H1 (cell line): Measurements from ENCODE around the gene PPEF2. TPM values are rescaled to one million over a fixed set of nuclear protein-coding genes. Genes with fewer than 3 reads are reported as not detected.

Experiments used
- CTCF ChIA-PET: fragments of 300-600 bp; sonication (Branson Sonifier 250); formaldehyde crosslinking; loops from one replicate; lab custom pipeline; 2021; ENCODE audit not compliant: partially characterized antibody; lab: Charles Lee
- POLR2A ChIA-PET: fragments of 300-600 bp; sonication (Branson Sonifier 250); formaldehyde crosslinking; loops from one replicate; lab custom pipeline; 2021; ENCODE audit warnings: inconsistent platforms; ENCODE audit not compliant: partially characterized antibody; lab: Charles Lee
- DNase-seq, 2 experiments: peaks; one replicate each; pipeline versions ENCODE4 v3.0.0 to v3.0.0-alpha.2; 2010 to 2022; ENCODE audit warnings: low spot score in 2 of 2, low read depth in 1 of 2, mixed read lengths in 1 of 2
- FAIRE-seq: peaks from 2 replicates; lab custom pipeline; 2011; peaks lifted over from hg19 to GRCh38; lab: Jason Lieb, UNC
- H2AFZ ChIP-seq: 2 replicates; pipeline ENCODE4 v1.8.1; 2012; ENCODE audit warnings: low read length, inconsistent platforms
- H2AK5ac ChIP-seq: 2 replicates; pipeline ENCODE4 v1.6.1; 2013; ENCODE audit warnings: low read depth, low read length
- H2BK120ac ChIP-seq: replicated peaks from 2 replicates; pipeline ENCODE3; 2013; ENCODE audit warnings: low read depth, low read length, inconsistent platforms
- H2BK12ac ChIP-seq: 2 replicates; pipeline ENCODE4 v1.6.1; 2013; ENCODE audit warnings: low read depth, low read length
- H2BK15ac ChIP-seq: 2 replicates; pipeline ENCODE4 v1.6.1; 2013; ENCODE audit warnings: low read length
- H2BK20ac ChIP-seq: 2 replicates; pipeline ENCODE4 v1.6.1; 2013; ENCODE audit warnings: low read length
- H2BK5ac ChIP-seq: 2 replicates; pipeline ENCODE4 v1.6.1; 2013; ENCODE audit warnings: low read depth, low read length
- H3K14ac ChIP-seq: 2 replicates; pipeline ENCODE4 v1.6.1; 2013; ENCODE audit warnings: inconsistent platforms; ENCODE audit not compliant: insufficient read length
- H3K18ac ChIP-seq: 2 replicates; pipeline ENCODE4 v1.6.1; 2013; ENCODE audit warnings: low read length; ENCODE audit errors: extremely low read depth
- H3K23ac ChIP-seq: 2 replicates; pipeline ENCODE4 v1.6.1; 2013; ENCODE audit warnings: inconsistent platforms; ENCODE audit not compliant: insufficient read length
- H3K23me2 ChIP-seq: 2 replicates; pipeline ENCODE4 v1.6.1; 2013; ENCODE audit warnings: low read depth, low read length
- H3K27ac ChIP-seq: 2 replicates; pipeline ENCODE4 v1.6.1; 2011; ENCODE audit warnings: low read depth, low read length, inconsistent platforms
- H3K27me3 ChIP-seq, 4 experiments: replicated peaks in 1 of 4; 1 replicate in 1 of 4; 2 replicates in 3 of 4; pipeline versions ENCODE4 v1.6.1 to v1.8.1; 2011 to 2013; ENCODE audit warnings: low read length in 3 of 4, mild to moderate bottlenecking in 3 of 4, inconsistent platforms in 2 of 4, mixed read lengths in 2 of 4, moderate library complexity in 1 of 4; ENCODE audit not compliant: control insufficient read depth in 3 of 4, insufficient read depth in 3 of 4; ENCODE audit errors: extremely low read depth in 1 of 4
- H3K36me3 ChIP-seq, 4 experiments: 2 replicates each; pipeline versions ENCODE4 v1.6.1 to v1.8.1; 2011 to 2013; ENCODE audit warnings: mild to moderate bottlenecking in 4 of 4, low read length in 3 of 4, moderate library complexity in 2 of 4, control low read depth in 1 of 4, inconsistent platforms in 1 of 4; ENCODE audit not compliant: insufficient read depth in 4 of 4, control insufficient read depth in 2 of 4
- H3K4ac ChIP-seq: replicated peaks from 2 replicates; pipeline ENCODE3; 2013; ENCODE audit warnings: low read length, low read depth, mixed read lengths, inconsistent platforms; ENCODE audit not compliant: insufficient read length
- H3K4me1 ChIP-seq, 4 experiments: replicated peaks in 1 of 4; 1 replicate in 1 of 4; 2 replicates in 3 of 4; pipeline versions ENCODE4 v1.6.1 to v1.8.1; 2011 to 2013; ENCODE audit warnings: low read length in 3 of 4, inconsistent platforms in 2 of 4, mixed read lengths in 1 of 4; ENCODE audit not compliant: insufficient read depth in 4 of 4, control insufficient read depth in 3 of 4
- H3K4me2 ChIP-seq, 2 experiments: 2 replicates each; pipeline versions ENCODE4 v1.6.1 to v1.8.1; 2011 to 2013; ENCODE audit warnings: low read depth in 2 of 2, low read length in 2 of 2, control low read depth in 1 of 2, inconsistent platforms in 1 of 2, mild to moderate bottlenecking in 1 of 2; ENCODE audit not compliant: insufficient read depth in 1 of 2
- H3K4me3 ChIP-seq, 4 experiments: fragments of 200-600, 300-600 bp in 1 of 4; sonication (generic), shearing (Covaris generic), sonication (Bioruptor Twin) in 1 of 4; 2 replicates each; pipeline versions ENCODE4 v1.5.1 to v1.8.1; 2011 to 2016; ENCODE audit warnings: low read length in 4 of 4, low read depth in 3 of 4, control low read depth in 2 of 4, inconsistent platforms in 2 of 4, mild to moderate bottlenecking in 2 of 4, mixed read lengths in 1 of 4, moderate library complexity in 1 of 4; ENCODE audit not compliant: insufficient read depth in 2 of 4; ENCODE audit errors: extremely low read depth in 1 of 4
- H3K56ac ChIP-seq: replicated peaks from 2 replicates; pipeline ENCODE3; 2013; ENCODE audit warnings: low read depth, mild to moderate bottlenecking, mixed read lengths, low read length, inconsistent platforms; ENCODE audit not compliant: insufficient read length
- H3K79me1 ChIP-seq: 2 replicates; pipeline ENCODE4 v1.6.1; 2013; ENCODE audit warnings: low read depth, low read length, control low read depth
- H3K79me2 ChIP-seq, 2 experiments: 2 replicates each; pipeline versions ENCODE4 v1.6.1 to v1.8.1; 2012 to 2013; ENCODE audit warnings: low read length in 2 of 2, mild to moderate bottlenecking in 2 of 2, inconsistent platforms in 1 of 2; ENCODE audit not compliant: insufficient read depth in 2 of 2, control insufficient read depth in 1 of 2
- H3K9ac ChIP-seq, 4 experiments: replicated peaks in 1 of 4; 1 replicate in 1 of 4; 2 replicates in 3 of 4; pipeline versions ENCODE4 v1.6.1 to v1.8.1; 2011 to 2013; ENCODE audit warnings: low read depth in 3 of 4, low read length in 3 of 4, control low read depth in 2 of 4, mild to moderate bottlenecking in 2 of 4, moderate library complexity in 2 of 4, inconsistent platforms in 1 of 4; ENCODE audit errors: extremely low read depth in 1 of 4
- H3K9me3 ChIP-seq, 2 experiments: 2 replicates each; pipeline versions ENCODE4 v1.6.1 to v1.8.1; 2012 to 2013; ENCODE audit warnings: mild to moderate bottlenecking in 2 of 2, moderate library complexity in 2 of 2, control low read depth in 1 of 2, inconsistent platforms in 1 of 2, low read depth in 1 of 2, low read length in 1 of 2, mixed read lengths in 1 of 2; ENCODE audit not compliant: insufficient read depth in 2 of 2
- H4K20me1 ChIP-seq, 2 experiments: replicated peaks in 1 of 2; 2 replicates each; pipeline versions ENCODE3 to v1.8.1; 2011 to 2013; ENCODE audit warnings: inconsistent platforms in 2 of 2, low read length in 2 of 2, mild to moderate bottlenecking in 1 of 2; ENCODE audit not compliant: insufficient read depth in 2 of 2, control insufficient read depth in 1 of 2
- H4K5ac ChIP-seq: 2 replicates; pipeline ENCODE4 v1.6.1; 2013; ENCODE audit warnings: low read length, low read depth, mixed read lengths, inconsistent platforms; ENCODE audit not compliant: insufficient read length
- H4K8ac ChIP-seq: 2 replicates; pipeline ENCODE4 v1.8.0; 2013; ENCODE audit warnings: mild to moderate bottlenecking, moderate library complexity, low read length, inconsistent platforms; ENCODE audit not compliant: insufficient read depth; ENCODE audit errors: extremely low read depth
- H4K91ac ChIP-seq: replicated peaks from 2 replicates; pipeline ENCODE3; 2013; ENCODE audit warnings: low read length, mixed read lengths, inconsistent platforms; ENCODE audit not compliant: insufficient read length
- BACH1 ChIP-seq: IDR thresholded peaks from 2 replicates; pipeline ENCODE4 v1.6.1; 2012; ENCODE audit warnings: low read length, improper control_type of control experiment
- BRCA1 ChIP-seq: IDR thresholded peaks from 2 replicates; pipeline ENCODE4 v1.6.1; 2012; ENCODE audit warnings: low read depth, low read length, improper control_type of control experiment
- CREB1 ChIP-seq: IDR thresholded peaks from 2 replicates; pipeline ENCODE4 v1.6.1; 2012; ENCODE audit warnings: inconsistent platforms
- E2F6 ChIP-seq: IDR thresholded peaks from 2 replicates; pipeline ENCODE4 v1.6.1; 2012; ENCODE audit warnings: inconsistent platforms
- EGR1 ChIP-seq: IDR thresholded peaks from 2 replicates; pipeline ENCODE4 v1.6.1; 2011; ENCODE audit warnings: low read depth, low read length, borderline replicate concordance
- MAFK ChIP-seq: IDR thresholded peaks from 2 replicates; pipeline ENCODE4 v1.6.1; 2012; ENCODE audit warnings: low read depth, mild to moderate bottlenecking, improper control_type of control experiment, low read length
- NANOG ChIP-seq: IDR thresholded peaks from 2 replicates; pipeline ENCODE4 v1.6.1; 2011; ENCODE audit warnings: low read length, low read depth, mild to moderate bottlenecking, inconsistent platforms; ENCODE audit not compliant: insufficient read depth, poor library complexity, severe bottlenecking
- POLR2AphosphoS5 ChIP-seq: IDR thresholded peaks from 2 replicates; pipeline ENCODE4 v1.6.1; 2011; ENCODE audit warnings: low read depth, low read length
- RFX5 ChIP-seq: IDR thresholded peaks from 2 replicates; pipeline ENCODE4 v1.6.1; 2011; ENCODE audit warnings: low read depth, low read length, improper control_type of control experiment, borderline replicate concordance
- SP1 ChIP-seq: IDR thresholded peaks from 2 replicates; pipeline ENCODE4 v1.6.1; 2011; ENCODE audit warnings: low read depth, low read length
- SP2 ChIP-seq: IDR thresholded peaks from 2 replicates; pipeline ENCODE4 v1.6.1; 2012; ENCODE audit warnings: mild to moderate bottlenecking, low read length, inconsistent platforms
- SUZ12 ChIP-seq: fragments of 200-600 bp; sonication (generic); IDR thresholded peaks from 2 replicates; pipeline ENCODE4 v1.6.1; 2012; ENCODE audit warnings: mild to moderate bottlenecking, inconsistent platforms, low read length, moderate library complexity, mixed read lengths
- YY1 ChIP-seq: IDR thresholded peaks from 2 replicates; pipeline ENCODE4 v1.6.1; 2011; ENCODE audit warnings: low read depth, mild to moderate bottlenecking, low read length
- WGBS, 2 experiments: shearing (Covaris generic) in 1 of 2; methylation state at CpG; one replicate each; pipeline versions ENCODE4 v1.1.6 to v1.1.7; 2013 to 2015; ENCODE audit warnings: low lambda C conversion rate in 2 of 2, mixed read lengths in 2 of 2, inconsistent platforms in 1 of 2, low coverage in 1 of 2, missing lambda C conversion rate in 1 of 2; ENCODE audit not compliant: insufficient replicate concordance in 2 of 2, insufficient coverage in 1 of 2, insufficient read length in 1 of 2; ENCODE audit errors: extremely low coverage in 1 of 2, missing lambda C conversion rate in 1 of 2; 5-methylcytosine and 5-hydroxymethylcytosine counted together
- polyA plus RNA-seq, 7 experiments: library from polyadenylated mRNA; depleted of rRNA in 3 of 7; stranded (reverse) in 5 of 7; unstranded in 2 of 7; fragments of >200 nt in 5 of 7; fragments of 200-250 nt in 2 of 7; gene quantifications; 1 replicate in 5 of 7; 2 replicates in 1 of 7; 4 replicates in 1 of 7; pipeline versions ENCODE4 v1.2.1 to v1.2.3, GENCODE V29; 2011 to 2013; ENCODE audit warnings: missing spikeins in 2 of 7, mixed read lengths in 2 of 7
- total RNA-seq: library from RNA; stranded (reverse); fragmentation: NEBNext Ultra II Directional; extraction: Animal tissue kit (Norgen Biotek cat#: 25700); gene quantifications from 2 replicates; pipeline ENCODE4 v1.2.1, GENCODE V29; 2021
- TF ChIP-seq, protein P1 (sequence below): IDR thresholded peaks from 2 replicates; pipeline ENCODE4 v1.6.1; 2011; ENCODE audit warnings: low read depth, mild to moderate bottlenecking, low read length; ENCODE audit not compliant: insufficient read depth

The PPEF2 gene
- total and polyA plus RNA-seq, 2 of the 8 experiments (the other 6 are each of a cell fraction or from before 2014, with no cell fraction given) = not detected

DNA sequence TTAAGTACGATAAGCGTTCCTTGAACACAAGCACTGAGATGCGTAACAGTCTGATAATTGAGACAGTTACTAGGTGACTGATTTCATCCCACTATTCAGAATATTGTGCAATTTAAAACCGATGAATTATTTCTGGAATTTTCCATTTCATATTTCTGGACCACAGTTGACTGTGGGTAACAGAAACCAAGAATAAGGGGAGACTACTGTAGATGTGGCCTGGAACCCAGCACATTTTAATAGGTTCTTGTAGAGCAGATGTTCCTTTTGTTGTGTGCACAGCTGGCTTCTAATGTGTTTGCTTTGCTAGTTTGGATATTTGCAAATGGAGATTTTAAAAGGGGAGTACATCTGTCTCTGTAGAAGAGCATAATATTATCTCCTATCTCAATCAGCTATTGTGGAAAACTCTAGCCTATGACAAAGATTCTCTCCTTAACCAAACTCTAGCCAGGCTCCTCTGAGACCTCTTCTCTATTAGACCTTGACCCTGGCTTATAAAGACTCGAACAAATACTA, 22.1 kb upstream of the PPEF2 start:
- Histone ChIP-seq H3K23me2 (no peaks in the 10 kb centered on the region), H3K18ac (no peak overlapping the region), H3K4me3 (no peak overlapping the region), H2BK5ac (no peak overlapping the region), H3K14ac (no peak overlapping the region), H3K27me3 (no peaks in the 10 kb centered on the region), H3K4ac (no peak overlapping the region), H2AFZ (no peak overlapping the region), H2BK12ac (no peak overlapping the region), H3K79me2 (no peaks in the 10 kb centered on the region), H3K79me1 (no peaks in the 10 kb centered on the region; the same call in 1 of the 2 replicates), H3K4me2 (no peak overlapping the region), H2BK20ac (no peak overlapping the region), H4K20me1 (no peaks in the 10 kb centered on the region), H3K56ac (no peak overlapping the region), H4K91ac (no peak overlapping the region), H2BK15ac (no peak overlapping the region), H3K23ac (no peak overlapping the region), H3K36me3 (0 out of 8 replicates have a peak, but pooled peaks cover 0 to 4% (median 0%) of the 10 kb centered on the region in 4 experiments), H3K9ac (no peak overlapping the region), H3K9me3 (no peaks in the 10 kb centered on the region), H4K8ac (no peak overlapping the region), H4K5ac (no peak overlapping the region), H3K4me1 (peaks cover 0 to 5% (median under 1%) of the 10 kb centered on the region in 4 experiments; a peak in 3 of 7 replicates), H2BK120ac (no peak overlapping the region), H2AK5ac (no peak overlapping the region), H3K27ac (no peak overlapping the region)
- ChIA-PET CTCF (interaction anchor here (0.7 to 2.7 kb wide), 8 partner anchors 9 to 32 kb away, joined by 3 to 19 read pairs (median 4); no protein-coding TSS in a partner anchor), POLR2A (interaction anchor here (1.1 to 2.4 kb wide), 4 partner anchors 9 to 17 kb away, joined by 3 to 12 read pairs (median 6); partner anchors contain the start of gene NAAA)
- 93% methylated on average over 5 of the region's 5 CpGs; no CpG with 5 or more reads in 1 of the 2 experiments for WGBS, 2 experiments
- DNase-seq (no peak), FAIRE-seq (no peak)
- TF ChIP-seq SP2 (no peak), CREB1 (no peak), EGR1 (no peak), BACH1 (no peak), BRCA1 (no peak), SUZ12 (no peak), YY1 (no peak), NANOG (no peak), E2F6 (no peak), RFX5 (no peak), SP1 (no peak), POLR2AphosphoS5 (no peak), MAFK (no peak)
- TF ChIP-seq, protein P1, sequence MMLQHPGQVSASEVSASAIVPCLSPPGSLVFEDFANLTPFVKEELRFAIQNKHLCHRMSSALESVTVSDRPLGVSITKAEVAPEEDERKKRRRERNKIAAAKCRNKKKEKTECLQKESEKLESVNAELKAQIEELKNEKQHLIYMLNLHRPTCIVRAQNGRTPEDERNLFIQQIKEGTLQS = no peak
